ENCODE results near the gene ZNF618.

DNA sequence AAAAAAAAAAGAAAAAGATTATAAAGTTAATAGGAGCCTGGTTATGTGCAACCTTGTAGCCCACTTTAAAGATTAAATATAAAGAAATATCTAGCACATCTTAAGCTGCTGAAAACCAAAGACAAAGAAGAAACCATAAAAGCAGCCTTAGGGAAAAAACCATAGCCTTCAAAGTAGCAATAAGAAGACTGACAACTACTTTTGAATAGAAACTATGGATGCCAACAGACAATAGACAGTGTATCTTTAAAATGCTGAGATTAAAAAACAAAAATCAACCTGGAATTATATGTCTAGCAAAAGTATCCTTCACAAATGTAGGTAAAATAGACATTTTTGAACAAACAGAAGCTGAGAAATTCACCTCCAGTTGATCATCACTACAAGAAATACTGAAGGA is 226.4 kb downstream of the ZNF618 start:
- TF ChIP-seq, protein P1, sequence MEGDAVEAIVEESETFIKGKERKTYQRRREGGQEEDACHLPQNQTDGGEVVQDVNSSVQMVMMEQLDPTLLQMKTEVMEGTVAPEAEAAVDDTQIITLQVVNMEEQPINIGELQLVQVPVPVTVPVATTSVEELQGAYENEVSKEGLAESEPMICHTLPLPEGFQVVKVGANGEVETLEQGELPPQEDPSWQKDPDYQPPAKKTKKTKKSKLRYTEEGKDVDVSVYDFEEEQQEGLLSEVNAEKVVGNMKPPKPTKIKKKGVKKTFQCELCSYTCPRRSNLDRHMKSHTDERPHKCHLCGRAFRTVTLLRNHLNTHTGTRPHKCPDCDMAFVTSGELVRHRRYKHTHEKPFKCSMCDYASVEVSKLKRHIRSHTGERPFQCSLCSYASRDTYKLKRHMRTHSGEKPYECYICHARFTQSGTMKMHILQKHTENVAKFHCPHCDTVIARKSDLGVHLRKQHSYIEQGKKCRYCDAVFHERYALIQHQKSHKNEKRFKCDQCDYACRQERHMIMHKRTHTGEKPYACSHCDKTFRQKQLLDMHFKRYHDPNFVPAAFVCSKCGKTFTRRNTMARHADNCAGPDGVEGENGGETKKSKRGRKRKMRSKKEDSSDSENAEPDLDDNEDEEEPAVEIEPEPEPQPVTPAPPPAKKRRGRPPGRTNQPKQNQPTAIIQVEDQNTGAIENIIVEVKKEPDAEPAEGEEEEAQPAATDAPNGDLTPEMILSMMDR (conservative IDR thresholded peaks at IDR 0.05; ENCODE audit: low read depth, low read length): no peak
- TF ChIP-seq EZH2 (IDR thresholded peaks at IDR 0.05; ENCODE audit: borderline replicate concordance, low read depth, low read length, poor library complexity, severe bottlenecking): no peak

All from A673 (cell line).